HEK293 (cell line): ENCODE results near the gene CCNG2.

Experiments
- CTCF ChIA-PET: fragments of 350-600 bp; formaldehyde crosslinking; extraction: SDS; loops from one replicate; lab custom pipeline; 2021; ENCODE audit warnings: antibody characterized with exemption; lab: Yijun Ruan, JAX
- POLR2A ChIA-PET: fragments of 300-600 bp; formaldehyde crosslinking; extraction: SDS; loops from one replicate; lab custom pipeline; 2020; ENCODE audit warnings: antibody characterized with exemption, inconsistent platforms; lab: Yijun Ruan, JAX
- H3K27ac ChIP-seq: fragments of 200-500 bp; sonication (Bioruptor generic); 2 replicates; pipeline ENCODE4 v1.5.1; 2014; ENCODE audit warnings: low read depth, low read length, control low read depth, inconsistent platforms; ENCODE audit errors: extremely low read depth
- H3K36me3 ChIP-seq, 2 experiments: fragments of 200-500 bp in 1 of 2; sonication (Bioruptor generic) in 1 of 2; 1 replicate in 1 of 2; 2 replicates in 1 of 2; pipeline ENCODE4 v1.5.1; 2014 to 2017; ENCODE audit warnings: inconsistent platforms in 2 of 2, low read length in 2 of 2; ENCODE audit not compliant: control insufficient read depth in 2 of 2, insufficient read depth in 1 of 2
- H3K4me1 ChIP-seq: fragments of 200-500 bp; sonication (Bioruptor generic); 2 replicates; pipeline ENCODE4 v1.5.1; 2014; ENCODE audit warnings: mild to moderate bottlenecking, low read length, inconsistent platforms; ENCODE audit not compliant: control insufficient read depth, insufficient read depth
- H3K4me3 ChIP-seq: 2 replicates; pipeline ENCODE4 v1.5.1; 2011; ENCODE audit warnings: low read depth, mild to moderate bottlenecking, control low read depth, low read length, moderate library complexity
- H3K9me3 ChIP-seq: fragments of 200-500 bp; sonication (Bioruptor generic); 2 replicates; pipeline ENCODE4 v1.5.1; 2014; ENCODE audit warnings: low read depth, low read length, inconsistent platforms; ENCODE audit not compliant: control insufficient read depth, insufficient read depth
- FEZF1 ChIP-seq: fragments of 450-650 bp; formaldehyde crosslinking; IDR thresholded peaks from 2 replicates; pipeline ENCODE4 v1.5.1; 2016; ENCODE audit warnings: missing biosample characterization, missing genetic modification characterization
- GFI1B ChIP-seq: fragments of 450-650 bp; formaldehyde crosslinking; IDR thresholded peaks from 2 replicates; pipeline ENCODE4 v1.5.1; 2016; ENCODE audit warnings: missing biosample characterization, missing genetic modification characterization
- KLF9 ChIP-seq: fragments of 450-650 bp; formaldehyde crosslinking; IDR thresholded peaks from 2 replicates; pipeline ENCODE4 v1.5.1; 2016; ENCODE audit warnings: missing biosample characterization, missing genetic modification characterization, low read depth
- SALL2 ChIP-seq: fragments of 450-650 bp; formaldehyde crosslinking; IDR thresholded peaks from 2 replicates; pipeline ENCODE4 v1.5.0; 2017; ENCODE audit warnings: missing biosample characterization, mild to moderate bottlenecking, missing genetic modification characterization, borderline replicate concordance
- SCRT1 ChIP-seq: fragments of 450-650 bp; formaldehyde crosslinking; IDR thresholded peaks from 2 replicates; pipeline ENCODE4 v1.5.1; 2016; ENCODE audit warnings: missing biosample characterization, missing genetic modification characterization, borderline replicate concordance
- ZFP37 ChIP-seq: fragments of 450-650 bp; formaldehyde crosslinking; IDR thresholded peaks from 2 replicates; pipeline ENCODE4 v1.5.1; 2016; ENCODE audit warnings: missing biosample characterization, missing genetic modification characterization
- ZNF132 ChIP-seq: fragments of 450-650 bp; formaldehyde crosslinking; IDR thresholded peaks from 2 replicates; pipeline ENCODE4 v1.5.1; 2017; ENCODE audit warnings: missing biosample characterization, missing genetic modification characterization, borderline replicate concordance
- ZNF16 ChIP-seq: fragments of 450-650 bp; formaldehyde crosslinking; IDR thresholded peaks from 2 replicates; pipeline ENCODE4 v1.5.1; 2016; ENCODE audit warnings: low read depth, missing biosample characterization, missing genetic modification characterization
- ZNF174 ChIP-seq: fragments of 450-650 bp; formaldehyde crosslinking; IDR thresholded peaks from 2 replicates; pipeline ENCODE4 v1.5.0; 2017; ENCODE audit warnings: missing biosample characterization, mild to moderate bottlenecking, missing genetic modification characterization
- ZNF214 ChIP-seq: fragments of 450-650 bp; formaldehyde crosslinking; IDR thresholded peaks from 2 replicates; pipeline ENCODE4 v1.5.1; 2017; ENCODE audit warnings: missing biosample characterization, mild to moderate bottlenecking, missing genetic modification characterization, borderline replicate concordance
- ZNF24 ChIP-seq: fragments of 450-650 bp; formaldehyde crosslinking; IDR thresholded peaks from 2 replicates; pipeline ENCODE4 v1.5.1; 2016; ENCODE audit warnings: missing biosample characterization, missing genetic modification characterization
- ZNF292 ChIP-seq: fragments of 450-650 bp; formaldehyde crosslinking; IDR thresholded peaks from 2 replicates; pipeline ENCODE4 v1.5.1; 2016; ENCODE audit warnings: low read depth, missing biosample characterization, missing genetic modification characterization, borderline replicate concordance
- ZNF350 ChIP-seq: fragments of 450-650 bp; formaldehyde crosslinking; IDR thresholded peaks from 2 replicates; pipeline ENCODE4 v1.5.0; 2017; ENCODE audit warnings: missing biosample characterization, mild to moderate bottlenecking, missing genetic modification characterization
- ZNF626 ChIP-seq: fragments of 450-650 bp; sonication (Bioruptor Pico); formaldehyde crosslinking; IDR thresholded peaks from 2 replicates; pipeline ENCODE4 v1.5.1; 2018; ENCODE audit warnings: missing biosample characterization, missing genetic modification characterization, inconsistent platforms
- ZNF658 ChIP-seq: fragments of 450-650 bp; formaldehyde crosslinking; IDR thresholded peaks from 2 replicates; pipeline ENCODE4; 2016; ENCODE audit warnings: missing biosample characterization, missing genetic modification characterization
- ZNF660 ChIP-seq: fragments of 450-650 bp; IDR thresholded peaks from 2 replicates; pipeline ENCODE4 v1.5.1; 2018; ENCODE audit warnings: missing biosample characterization, mild to moderate bottlenecking, missing genetic modification characterization
- ZNF707 ChIP-seq: fragments of 450-650 bp; formaldehyde crosslinking; IDR thresholded peaks from 2 replicates; pipeline ENCODE4 v1.5.1; 2016; ENCODE audit warnings: missing biosample characterization, missing genetic modification characterization
- ZNF76 ChIP-seq: fragments of 450-650 bp; formaldehyde crosslinking; IDR thresholded peaks from 2 replicates; pipeline ENCODE4; 2016; ENCODE audit warnings: low read depth, missing biosample characterization, missing genetic modification characterization, borderline replicate concordance
- ZNF768 ChIP-seq: fragments of 450-650 bp; formaldehyde crosslinking; IDR thresholded peaks from 2 replicates; pipeline ENCODE4 v1.5.1; 2018; ENCODE audit warnings: missing biosample characterization, mild to moderate bottlenecking, missing genetic modification characterization
- ZNF830 ChIP-seq: fragments of 450-650 bp; IDR thresholded peaks from 2 replicates; pipeline ENCODE4 v1.5.0; 2018; ENCODE audit warnings: missing biosample characterization, missing genetic modification characterization, low read depth, mild to moderate bottlenecking, moderate library complexity
- TF ChIP-seq, protein P1 (sequence below): fragments of 450-650 bp; formaldehyde crosslinking; IDR thresholded peaks from 2 replicates; pipeline ENCODE4 v1.5.1; 2017; ENCODE audit warnings: missing biosample characterization, missing genetic modification characterization
- TF ChIP-seq, protein P2 (sequence below): fragments of 450-650 bp; formaldehyde crosslinking; IDR thresholded peaks from 2 replicates; pipeline ENCODE4 v1.5.0; 2017; ENCODE audit warnings: missing biosample characterization, missing genetic modification characterization, borderline replicate concordance
- TF ChIP-seq, protein P3 (sequence below): fragments of 450-650 bp; formaldehyde crosslinking; IDR thresholded peaks from 2 replicates; pipeline ENCODE4 v1.5.1; 2016; ENCODE audit warnings: missing biosample characterization, missing genetic modification characterization

CCNG2 gene

DNA sequence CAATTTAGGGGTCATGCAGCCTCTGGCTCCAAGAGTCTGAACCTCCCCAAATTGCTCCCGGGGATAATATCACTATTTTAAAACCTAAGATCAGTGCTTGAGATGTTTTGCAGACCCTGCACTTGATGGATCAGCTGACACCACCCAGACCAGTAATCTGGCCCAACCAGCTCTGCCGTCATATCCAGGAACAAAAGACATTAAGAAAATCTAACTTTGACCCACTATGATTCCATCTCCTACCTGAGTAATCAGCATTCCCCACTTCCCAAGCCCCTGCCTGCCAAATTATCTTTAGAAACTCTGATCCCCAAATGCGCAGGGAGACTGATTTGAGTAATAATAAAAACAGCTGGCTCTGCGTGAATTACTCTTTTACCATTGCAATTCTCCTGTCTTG, 34.4 kb upstream of the CCNG2 start:
- TF ChIP-seq ZNF174 (tag by site-specific recombination): no peak
- TF ChIP-seq ZNF292 (tag by site-specific recombination): no peak
- no peak for TF ChIP-seq SCRT1 (tag by site-specific recombination)
- no peak for TF ChIP-seq ZNF830 (tag by site-specific recombination)
- no peak for TF ChIP-seq ZNF707
- no peak for TF ChIP-seq ZFP37 (tag by site-specific recombination)
- no peak for TF ChIP-seq ZNF132 (tag by site-specific recombination)
- TF ChIP-seq ZNF214: no peak
- no peak for TF ChIP-seq ZNF76 (tag by site-specific recombination)
- no peak for TF ChIP-seq GFI1B (tag by site-specific recombination)
- TF ChIP-seq, protein P1, sequence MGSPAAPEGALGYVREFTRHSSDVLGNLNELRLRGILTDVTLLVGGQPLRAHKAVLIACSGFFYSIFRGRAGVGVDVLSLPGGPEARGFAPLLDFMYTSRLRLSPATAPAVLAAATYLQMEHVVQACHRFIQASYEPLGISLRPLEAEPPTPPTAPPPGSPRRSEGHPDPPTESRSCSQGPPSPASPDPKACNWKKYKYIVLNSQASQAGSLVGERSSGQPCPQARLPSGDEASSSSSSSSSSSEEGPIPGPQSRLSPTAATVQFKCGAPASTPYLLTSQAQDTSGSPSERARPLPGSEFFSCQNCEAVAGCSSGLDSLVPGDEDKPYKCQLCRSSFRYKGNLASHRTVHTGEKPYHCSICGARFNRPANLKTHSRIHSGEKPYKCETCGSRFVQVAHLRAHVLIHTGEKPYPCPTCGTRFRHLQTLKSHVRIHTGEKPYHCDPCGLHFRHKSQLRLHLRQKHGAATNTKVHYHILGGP (tag by site-specific recombination): no peak
- TF ChIP-seq SALL2 (tag by site-specific recombination): no peak
- TF ChIP-seq ZNF626 (tag by site-specific recombination): no peak
- no peak for TF ChIP-seq ZNF768 (tag by site-specific recombination)
- TF ChIP-seq, protein P2, sequence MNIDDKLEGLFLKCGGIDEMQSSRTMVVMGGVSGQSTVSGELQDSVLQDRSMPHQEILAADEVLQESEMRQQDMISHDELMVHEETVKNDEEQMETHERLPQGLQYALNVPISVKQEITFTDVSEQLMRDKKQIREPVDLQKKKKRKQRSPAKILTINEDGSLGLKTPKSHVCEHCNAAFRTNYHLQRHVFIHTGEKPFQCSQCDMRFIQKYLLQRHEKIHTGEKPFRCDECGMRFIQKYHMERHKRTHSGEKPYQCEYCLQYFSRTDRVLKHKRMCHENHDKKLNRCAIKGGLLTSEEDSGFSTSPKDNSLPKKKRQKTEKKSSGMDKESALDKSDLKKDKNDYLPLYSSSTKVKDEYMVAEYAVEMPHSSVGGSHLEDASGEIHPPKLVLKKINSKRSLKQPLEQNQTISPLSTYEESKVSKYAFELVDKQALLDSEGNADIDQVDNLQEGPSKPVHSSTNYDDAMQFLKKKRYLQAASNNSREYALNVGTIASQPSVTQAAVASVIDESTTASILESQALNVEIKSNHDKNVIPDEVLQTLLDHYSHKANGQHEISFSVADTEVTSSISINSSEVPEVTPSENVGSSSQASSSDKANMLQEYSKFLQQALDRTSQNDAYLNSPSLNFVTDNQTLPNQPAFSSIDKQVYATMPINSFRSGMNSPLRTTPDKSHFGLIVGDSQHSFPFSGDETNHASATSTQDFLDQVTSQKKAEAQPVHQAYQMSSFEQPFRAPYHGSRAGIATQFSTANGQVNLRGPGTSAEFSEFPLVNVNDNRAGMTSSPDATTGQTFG (tag by site-specific recombination): no peak
- no peak for TF ChIP-seq ZNF350 (tag by site-specific recombination)
- TF ChIP-seq ZNF24 (tag by site-specific recombination): no peak
- TF ChIP-seq, protein P3, sequence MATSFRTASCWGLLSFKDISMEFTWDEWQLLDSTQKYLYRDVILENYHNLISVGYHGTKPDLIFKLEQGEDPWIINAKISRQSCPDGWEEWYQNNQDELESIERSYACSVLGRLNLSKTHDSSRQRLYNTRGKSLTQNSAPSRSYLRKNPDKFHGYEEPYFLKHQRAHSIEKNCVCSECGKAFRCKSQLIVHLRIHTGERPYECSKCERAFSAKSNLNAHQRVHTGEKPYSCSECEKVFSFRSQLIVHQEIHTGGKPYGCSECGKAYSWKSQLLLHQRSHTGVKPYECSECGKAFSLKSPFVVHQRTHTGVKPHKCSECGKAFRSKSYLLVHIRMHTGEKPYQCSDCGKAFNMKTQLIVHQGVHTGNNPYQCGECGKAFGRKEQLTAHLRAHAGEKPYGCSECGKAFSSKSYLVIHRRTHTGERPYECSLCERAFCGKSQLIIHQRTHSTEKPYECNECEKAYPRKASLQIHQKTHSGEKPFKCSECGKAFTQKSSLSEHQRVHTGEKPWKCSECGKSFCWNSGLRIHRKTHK: no peak
- TF ChIP-seq FEZF1 (tag by site-specific recombination): no peak
- CTCF ChIA-PET: no interaction called here
- H3K27ac ChIP-seq: no peak overlapping the region
- no peaks in the 10 kb centered on the region for H3K4me1 ChIP-seq
- POLR2A ChIA-PET: no interaction called here
- H3K4me3 ChIP-seq: no peak overlapping the region
- no peaks in the 10 kb centered on the region for H3K9me3 ChIP-seq
- no peaks in the 10 kb centered on the region for H3K36me3 ChIP-seq

DNA sequence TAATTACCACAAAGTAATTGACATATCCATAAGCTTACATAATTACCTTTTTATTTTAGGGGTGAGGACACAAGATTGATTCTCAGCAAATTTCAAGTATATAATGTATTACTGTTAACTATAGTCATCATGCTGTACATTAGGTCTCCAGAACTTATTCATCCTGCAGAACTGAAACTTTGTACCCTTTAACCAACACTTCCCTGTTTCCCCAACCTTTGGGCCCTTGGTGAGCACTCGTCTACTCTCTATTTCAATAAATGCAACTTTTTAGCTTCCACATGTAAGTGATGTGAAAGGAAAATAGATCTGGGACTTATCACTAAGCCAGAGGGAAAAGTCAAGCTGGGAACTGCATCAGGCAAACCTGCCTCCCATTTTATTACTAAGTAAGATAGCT, 33.6 kb upstream of the CCNG2 start:
- Histone ChIP-seq H3K9me3 (no peaks in the 10 kb centered on the region), H3K4me3 (no peak overlapping the region), H3K27ac (no peak overlapping the region), H3K4me1 (no peaks in the 10 kb centered on the region), H3K36me3 (no peaks in the 10 kb centered on the region)
- CTCF ChIA-PET: interaction anchor here (0.8 kb wide), 1 partner anchor 28 kb away, joined by 3 read pairs; no protein-coding TSS in a partner anchor
- no peak for TF ChIP-seq ZNF660 (tag by site-specific recombination)
- no peak for TF ChIP-seq ZNF16 (tag by site-specific recombination)
- TF ChIP-seq ZNF658: no peak
- no peak for TF ChIP-seq KLF9 (tag by site-specific recombination)
- POLR2A ChIA-PET: no interaction called here
